Left renal pelvis (tissue), 4 donors: ENCODE measurements around the gene IRAK2. TPM values are rescaled to one million over a fixed set of nuclear protein-coding genes. Genes with fewer than 3 reads are reported as not detected.

Experiments
- polyA plus RNA-seq, 4 donors: library from polyadenylated mRNA; unstranded; fragments of 120-200 nt; gene quantifications; one replicate each; pipeline ENCODE4 v1.2.1, GENCODE V29; 2013; ENCODE audit not compliant: insufficient read length in 4 of 4

The IRAK2 gene
- polyA plus RNA-seq, 4 donors: 0.63 to 0.95 (median 0.73) TPM

Other genes with a start within 250 kb of the IRAK2 start
- 10 to 100 TPM; 39.0 to 44.0 (median 42.5) TPM for gene IL17RC, start 247.8 kb upstream of the IRAK2 start, polyA plus RNA-seq
- gene CRELD1, start 231.1 kb upstream of the IRAK2 start, polyA plus RNA-seq: 10 to 100 TPM; 44.9 to 77.3 (median 54.0) TPM
- gene PRRT3, start 212.5 kb upstream of the IRAK2 start, polyA plus RNA-seq: 1 to 10 TPM; 3.2 to 5.6 (median 3.6) TPM
- gene EMC3, start 178.1 kb upstream of the IRAK2 start, polyA plus RNA-seq: 10 to 100 TPM; 65.1 to 94.4 (median 83.4) TPM
- 10 to 100 TPM; 14.6 to 22.0 (median 18.6) TPM for gene FANCD2, start 138.5 kb upstream of the IRAK2 start, polyA plus RNA-seq
- gene FANCD2OS, start 56.7 kb upstream of the IRAK2 start, polyA plus RNA-seq: under 1 TPM in 1 of 4 donors, not detected in 3; 0.52 TPM
- gene BRK1, start 49.2 kb upstream of the IRAK2 start, polyA plus RNA-seq: 100 to 1,000 TPM; 190 to 208 (median 200) TPM
- gene VHL, start 23.1 kb upstream of the IRAK2 start, polyA plus RNA-seq: 10 to 100 TPM; 75.8 to 85.0 (median 83.8) TPM
- gene TATDN2, start 83.5 kb downstream of the IRAK2 start, polyA plus RNA-seq: 10 to 100 TPM; 29.5 to 36.3 (median 33.8) TPM
- 1 to 10 TPM; 1.5 to 4.5 (median 2.7) TPM for gene GHRL, start 128.0 kb downstream of the IRAK2 start, polyA plus RNA-seq
- 100 to 1,000 TPM; 108 to 131 (median 123) TPM for gene SEC13, start 156.2 kb downstream of the IRAK2 start, polyA plus RNA-seq